Measurements from ENCODE around the gene PLPPR3. TPM values are rescaled to one million over a fixed set of nuclear protein-coding genes. Genes with fewer than 3 reads are reported as not detected.

The PLPPR3 gene
- total RNA-seq: 0.07 and 0.75 TPM in 2 replicates

- H3K4me3 ChIP-seq (ENCODE audit: low read depth, low read length): no peak within 1 kb of the TSS
- TF ChIP-seq CTCF (conservative IDR thresholded peaks at IDR 0.05; ENCODE audit: low read depth, low read length): no peak
Measured at GRCh38 chr19:821825-822503, at the start of gene PLPPR3. Gene PLPPR3 (minus strand): TSS chr19:821955. CDS start chr19:821559, 396 bp downstream.

GRCh38 chr19:870963-871401 lies 49.2 kb upstream of the PLPPR3 start:
- no peak for DNase-seq (ENCODE audit: low read depth)
- TF ChIP-seq CTCF (conservative IDR thresholded peaks at IDR 0.05; ENCODE audit: low read depth, low read length): no peak

More at GRCh38 chr19:821825-822503, at the start of gene PLPPR3:
- DNase-seq (ENCODE audit: low read depth): no peak

GRCh38 chr19:870314-870713 lies 48.6 kb upstream of the PLPPR3 start:
- DNase-seq (ENCODE audit: low read depth): no peak
- no peak for TF ChIP-seq CTCF (conservative IDR thresholded peaks at IDR 0.05; ENCODE audit: low read depth, low read length)

More at GRCh38 chr19:870963-871401, 49.2 kb upstream of the PLPPR3 start:
- no peak overlapping the region for H3K4me3 ChIP-seq (ENCODE audit: low read depth, low read length)

GRCh38 chr19:869245-870177 lies 47.8 kb upstream of the PLPPR3 start:
- H3K4me3 ChIP-seq (ENCODE audit: low read depth, low read length): no peak overlapping the region
- no peak for TF ChIP-seq CTCF (conservative IDR thresholded peaks at IDR 0.05; ENCODE audit: low read depth, low read length)
- DNase-seq (ENCODE audit: low read depth): no peak

More at GRCh38 chr19:870314-870713, 48.6 kb upstream of the PLPPR3 start:
- H3K4me3 ChIP-seq (ENCODE audit: low read depth, low read length): no peak overlapping the region

- no peak for TF ChIP-seq CTCF (conservative IDR thresholded peaks at IDR 0.05; ENCODE audit: low read depth, low read length)
- no peak for DNase-seq (ENCODE audit: low read depth)
- no peak overlapping the region for H3K4me3 ChIP-seq (ENCODE audit: low read depth, low read length)
Measured at GRCh38 chr19:868458-869244, 46.9 kb upstream of the PLPPR3 start.

GRCh38 chr19:867855-868457 lies 46.2 kb upstream of the PLPPR3 start:
- no peak for DNase-seq (ENCODE audit: low read depth)
- no peak for TF ChIP-seq CTCF (conservative IDR thresholded peaks at IDR 0.05; ENCODE audit: low read depth, low read length)
- no peak overlapping the region for H3K4me3 ChIP-seq (ENCODE audit: low read depth, low read length)

Measured in epithelial cell of proximal tubule (primary cell).